Lung (tissue), 12 donors: Measurements from ENCODE around the gene MOSMO. TPM values are rescaled to one million over a fixed set of nuclear protein-coding genes. Genes with fewer than 3 reads are reported as not detected.

ENCODE experiments used
- ATAC-seq: fragments of 200-7000 bp; cut with Tn5 transposase; one replicate; pipeline ENCODE4 v1.9.1; 2020; ENCODE audit warnings: moderate number of reproducible peaks; ENCODE audit not compliant: insufficient read depth, low FRiP score
- DNase-seq, 3 donors: peaks; one replicate each; pipeline ENCODE4 v3.0.0-alpha.2; 2013 to 2017
- H3K27ac ChIP-seq, 2 donors: one replicate each; pipeline ENCODE4 v1.5.1; 2013; ENCODE audit warnings: mild to moderate bottlenecking in 2 of 2, moderate library complexity in 2 of 2, control low read depth in 1 of 2, inconsistent platforms in 1 of 2, low read depth in 1 of 2, low read length in 1 of 2
- H3K27me3 ChIP-seq, 3 donors: one replicate each; pipeline ENCODE4 v1.5.1; 2013; ENCODE audit warnings: low read length in 2 of 3; ENCODE audit not compliant: control insufficient read depth in 3 of 3, insufficient read depth in 3 of 3
- H3K36me3 ChIP-seq, 4 donors: one replicate each; pipeline ENCODE4 v1.5.1; 2013; ENCODE audit warnings: low read length in 4 of 4, mild to moderate bottlenecking in 1 of 4, moderate library complexity in 1 of 4; ENCODE audit not compliant: control insufficient read depth in 4 of 4, insufficient read depth in 4 of 4
- H3K4me1 ChIP-seq, 5 donors: one replicate each; pipeline ENCODE4 v1.5.1; 2013; ENCODE audit warnings: low read length in 5 of 5, mild to moderate bottlenecking in 2 of 5, moderate library complexity in 1 of 5; ENCODE audit not compliant: control insufficient read depth in 5 of 5, insufficient read depth in 5 of 5
- H3K4me3 ChIP-seq: one replicate; pipeline ENCODE4 v1.5.1; 2013; ENCODE audit warnings: mild to moderate bottlenecking, control low read depth, moderate library complexity
- H3K9ac ChIP-seq, 2 donors: one replicate each; pipeline ENCODE4 v1.5.1; 2013; ENCODE audit warnings: low read length in 2 of 2, control low read depth in 1 of 2; ENCODE audit not compliant: insufficient read depth in 1 of 2
- H3K9me3 ChIP-seq, 4 donors: one replicate each; pipeline ENCODE4 v1.5.1; 2013; ENCODE audit warnings: low read length in 3 of 4, mild to moderate bottlenecking in 1 of 4, moderate library complexity in 1 of 4; ENCODE audit not compliant: control insufficient read depth in 4 of 4, insufficient read depth in 3 of 4
- WGBS, 2 donors: extraction: QIAGEN DNeasy Blood & Tissue Kit; methylation state at CpG; one replicate each; pipeline ENCODE4 v1.1.7; 2013; 5-methylcytosine and 5-hydroxymethylcytosine counted together
- polyA plus RNA-seq, 2 donors: library from polyadenylated mRNA; stranded (reverse); fragments of 200-250 nt; gene quantifications; one replicate each; pipeline ENCODE4 v1.2.1, GENCODE V29; 2013
- total RNA-seq, 2 donors: library from RNA; depleted of rRNA in 1 of 2; stranded (reverse); fragments of >200 nt in 1 of 2; gene quantifications; one replicate each; pipeline ENCODE4 v1.2.1, GENCODE V29; 2014 to 2021
- TF ChIP-seq, protein P1 (sequence below): IDR thresholded peaks from 2 replicates; pipeline ENCODE4 v1.5.1; 2012; ENCODE audit warnings: mild to moderate bottlenecking; ENCODE audit errors: control extremely low read depth, extremely low read depth
- donor health status: control.
- donor health status: control.
- donor health status: Bipolar disorder and iron deficiency.
- donor health status: healthy.
- donor health status: DM: yes; HTN: yes; CAD: no.

MOSMO gene
- total and polyA plus RNA-seq, 4 donors: 10.3 to 30.6 (median 11.3) TPM

DNA sequence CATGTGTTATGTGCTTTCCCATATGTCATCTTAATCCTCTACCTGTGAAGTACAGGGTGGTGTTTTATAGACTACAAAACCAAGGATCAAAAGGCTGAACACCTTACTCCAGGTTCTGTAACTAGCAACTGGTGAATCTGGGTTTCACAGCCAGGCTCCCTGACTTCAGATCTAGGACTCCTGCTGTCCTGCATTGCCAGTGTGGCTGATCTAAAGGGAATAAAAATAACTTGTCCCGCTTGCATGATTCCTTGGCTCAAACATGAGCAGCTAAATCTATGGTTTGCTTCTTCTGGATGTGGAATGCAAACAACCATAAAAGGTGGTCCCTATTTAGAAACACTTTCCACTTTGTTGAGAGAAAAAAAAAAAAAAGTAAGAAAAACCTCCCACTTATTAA is 80.7 kb downstream of the MOSMO start:
- TF ChIP-seq, protein P1, sequence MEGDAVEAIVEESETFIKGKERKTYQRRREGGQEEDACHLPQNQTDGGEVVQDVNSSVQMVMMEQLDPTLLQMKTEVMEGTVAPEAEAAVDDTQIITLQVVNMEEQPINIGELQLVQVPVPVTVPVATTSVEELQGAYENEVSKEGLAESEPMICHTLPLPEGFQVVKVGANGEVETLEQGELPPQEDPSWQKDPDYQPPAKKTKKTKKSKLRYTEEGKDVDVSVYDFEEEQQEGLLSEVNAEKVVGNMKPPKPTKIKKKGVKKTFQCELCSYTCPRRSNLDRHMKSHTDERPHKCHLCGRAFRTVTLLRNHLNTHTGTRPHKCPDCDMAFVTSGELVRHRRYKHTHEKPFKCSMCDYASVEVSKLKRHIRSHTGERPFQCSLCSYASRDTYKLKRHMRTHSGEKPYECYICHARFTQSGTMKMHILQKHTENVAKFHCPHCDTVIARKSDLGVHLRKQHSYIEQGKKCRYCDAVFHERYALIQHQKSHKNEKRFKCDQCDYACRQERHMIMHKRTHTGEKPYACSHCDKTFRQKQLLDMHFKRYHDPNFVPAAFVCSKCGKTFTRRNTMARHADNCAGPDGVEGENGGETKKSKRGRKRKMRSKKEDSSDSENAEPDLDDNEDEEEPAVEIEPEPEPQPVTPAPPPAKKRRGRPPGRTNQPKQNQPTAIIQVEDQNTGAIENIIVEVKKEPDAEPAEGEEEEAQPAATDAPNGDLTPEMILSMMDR: no peak
- Histone ChIP-seq H3K4me1 (peaks cover 3 to 16% (median 5%) of the 10 kb centered on the region in 5 donors), H3K27ac (no peak overlapping the region), H3K9me3 (no peaks in the 10 kb centered on the region), H3K4me3 (no peak overlapping the region), H3K9ac (no peak overlapping the region), H3K27me3 (no peaks in the 10 kb centered on the region), H3K36me3 (peaks cover 0 to 6% (median 4%) of the 10 kb centered on the region in 4 donors)
- DNase-seq (no peak), ATAC-seq (no peak)
- 91 to 98% methylated on average over 1 of the region's 1 CpG for WGBS, 2 donors

DNA sequence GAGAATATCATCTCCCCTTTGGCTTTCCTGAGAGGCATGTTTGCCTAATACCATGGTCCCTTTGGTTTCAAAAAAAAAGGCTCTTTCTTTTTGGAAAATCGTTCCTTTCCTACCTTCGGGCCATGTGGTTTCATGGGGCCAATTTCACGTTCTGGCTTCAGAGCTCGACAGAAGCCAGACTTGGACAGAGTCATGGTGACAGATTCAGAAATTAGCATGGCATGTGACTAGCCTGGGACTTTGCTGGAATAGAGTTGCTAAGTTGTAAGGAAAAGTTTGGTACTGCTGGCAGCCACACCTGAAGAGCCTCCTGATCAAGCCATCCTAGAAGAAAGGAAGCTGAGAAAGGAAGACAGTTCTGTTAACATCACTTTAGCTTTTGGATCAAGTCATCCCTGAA is 82.0 kb downstream of the MOSMO start:
- ATAC-seq (no peak), DNase-seq (no peak)
- Histone ChIP-seq H3K27ac (no peak overlapping the region), H3K27me3 (no peaks in the 10 kb centered on the region), H3K4me1 (peaks cover 3 to 18% (median 5%) of the 10 kb centered on the region in 5 donors), H3K4me3 (no peak overlapping the region), H3K36me3 (peaks cover 0 to 6% (median 4%) of the 10 kb centered on the region in 4 donors), H3K9me3 (no peaks in the 10 kb centered on the region), H3K9ac (no peak overlapping the region)
- 93% methylated on average over 4 of the region's 4 CpGs for WGBS, 2 donors
- TF ChIP-seq, protein P1: no peak

DNA sequence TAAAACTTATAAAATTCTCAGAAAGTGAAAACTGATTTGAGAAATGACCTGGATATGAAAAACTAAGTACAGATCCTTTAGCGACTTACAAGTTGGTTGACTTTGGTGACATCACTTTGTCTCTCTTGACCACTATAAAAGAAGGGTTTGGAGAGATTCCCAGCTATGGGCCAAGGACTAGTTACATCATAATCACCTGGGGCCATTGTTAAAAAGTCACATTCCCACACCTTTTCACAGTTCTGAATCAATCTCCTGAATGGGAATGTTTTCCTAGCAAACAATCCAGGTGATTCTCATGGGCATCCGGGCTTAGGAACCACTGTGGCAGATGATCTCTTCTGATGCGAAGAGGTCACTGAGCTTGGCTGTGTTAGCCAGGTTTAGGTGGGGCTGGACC is 83.8 kb downstream of the MOSMO start:
- H3K27me3 ChIP-seq: no peaks in the 10 kb centered on the region
- TF ChIP-seq, protein P1: no peak
- H3K27ac ChIP-seq: no peak overlapping the region
- DNase-seq (no peak), ATAC-seq (no peak)
- no peak overlapping the region for H3K4me3 ChIP-seq
- H3K4me1 ChIP-seq: peaks cover 3 to 18% (median 5%) of the 10 kb centered on the region in 5 donors
- no peak overlapping the region for H3K9ac ChIP-seq
- 85 to 94% methylated on average over 3 of the region's 3 CpGs for WGBS, 2 donors
- no peaks in the 10 kb centered on the region for H3K9me3 ChIP-seq
- peaks cover 0 to 5% (median 2%) of the 10 kb centered on the region in 4 donors for H3K36me3 ChIP-seq
